Measurements from ENCODE around the gene ARL4A. TPM values are rescaled to one million over a fixed set of nuclear protein-coding genes. Genes with fewer than 3 reads are reported as not detected.
"Not testable (repeated sequence)": the region's sequence is repeated elsewhere in the genome, so short reads cannot be mapped to it uniquely, and the experiment has no call there.

Gene ARL4A
- total and polyA plus RNA-seq, 2 donors (not counting 3 experiments of a cell fraction or from before 2014, with no cell fraction given): 34.1 to 43.2 TPM

DNA sequence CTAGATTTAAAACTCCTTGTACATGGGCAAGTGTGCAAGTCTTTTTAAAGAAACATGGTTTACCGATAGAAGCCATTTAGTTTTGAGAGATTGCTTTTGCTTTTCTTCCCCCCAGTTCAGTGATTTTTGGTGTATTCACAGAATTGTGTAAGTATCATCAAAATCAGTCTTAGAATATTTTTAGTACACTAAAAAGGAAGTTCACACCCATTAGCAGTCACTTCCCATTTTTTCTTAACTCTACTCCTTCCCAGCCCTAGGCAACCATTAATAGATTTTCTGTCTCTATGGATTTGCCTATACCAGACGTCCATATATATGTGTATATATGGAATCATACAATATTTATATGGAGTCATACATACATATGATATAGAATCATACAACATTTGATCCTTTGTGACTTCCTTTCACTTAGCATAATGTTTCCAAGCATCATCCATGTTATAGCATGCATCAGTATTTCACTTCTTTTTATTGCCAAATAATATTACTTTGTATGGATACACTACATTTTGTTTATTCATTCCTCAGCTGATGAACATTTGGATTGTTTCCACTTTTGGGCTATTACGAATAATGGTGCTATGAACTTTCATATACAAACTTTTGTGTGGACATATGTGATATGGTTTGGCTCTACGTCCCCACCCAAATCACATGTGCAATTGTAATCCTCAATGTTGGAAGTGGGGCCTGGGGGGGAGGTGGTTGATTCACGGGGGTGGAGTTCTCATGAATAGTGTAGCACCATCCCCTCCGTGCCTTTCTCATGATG is 16.5 kb upstream of the ARL4A start:
- H3K4me3 ChIP-seq (replicated peaks in 1 of 3; ENCODE audit: insufficient read depth in 1 of 3, low read depth in 1 of 3, low read length in 3 of 3): no peak overlapping the region
- TF ChIP-seq GATA2 (IDR thresholded peaks at IDR 0.05; ENCODE audit: insufficient read depth, insufficient read length, low read depth, low read length) (no peak), EZH2 (IDR thresholded peaks at IDR 0.05; ENCODE audit: borderline replicate concordance, low read depth, low read length, severe bottlenecking) (no peak), MYC (IDR thresholded peaks at IDR 0.05; ENCODE audit: low read depth, low read length) (no peak), FOS (IDR thresholded peaks at IDR 0.05; ENCODE audit: borderline replicate concordance, insufficient read depth, low read length) (no peak), POLR2A (IDR thresholded peaks at IDR 0.05; ENCODE audit: low read depth, low read length) (no peak), MAX (IDR thresholded peaks at IDR 0.05; ENCODE audit: insufficient read depth, insufficient read length) (no peak), JUN (IDR thresholded peaks at IDR 0.05; ENCODE audit: borderline replicate concordance, insufficient read depth, insufficient read length, low read depth) (no peak)
- no peaks in the 10 kb centered on the region for H3K9me3 ChIP-seq (replicated peaks; ENCODE audit: control insufficient read depth, insufficient read depth, low read length)
- ChIA-PET POLR2A (no interaction called here), CTCF (interaction anchor here (1.1 to 1.3 kb wide), 2 partner anchors 32 to 95 kb away, joined by 3 read pairs; no protein-coding TSS in a partner anchor)
- BruUV-seq (replicated peaks): no TSS peak
- no peaks in the 10 kb centered on the region for H3K36me3 ChIP-seq (ENCODE audit: control insufficient read depth in 2 of 2, extremely low read depth in 1 of 2, insufficient read depth in 2 of 2, low read length in 2 of 2)
- H3K9ac ChIP-seq (replicated peaks; ENCODE audit: extremely low read depth, insufficient read depth, low read length): no peak overlapping the region
- peaks cover 0 to 1% of the 10 kb centered on the region in 2 experiments for H3K27me3 ChIP-seq (ENCODE audit: control insufficient read depth in 2 of 2, insufficient read depth in 2 of 2, low read length in 2 of 2)
- no peaks in the 10 kb centered on the region for H3K79me2 ChIP-seq (ENCODE audit: control insufficient read depth, insufficient read depth, low read length)
- H3K27ac ChIP-seq (ENCODE audit: insufficient read depth, low read depth, low read length): no peak overlapping the region
- no peak overlapping the region for H2AFZ ChIP-seq (ENCODE audit: low read depth, low read length)
- dilution Hi-C loops (cut with MboI; ENCODE audit: extremely low pct_ligation_motif_present, low sequenced_read_pairs): no loop called here
- H3K4me1 ChIP-seq (ENCODE audit: control insufficient read depth, extremely low read depth, insufficient read depth, low read length): no peaks in the 10 kb centered on the region
- no peak for DNase-seq (ENCODE audit: low read depth, low spot score)
- H3K9me1 ChIP-seq (replicated peaks; ENCODE audit: control insufficient read depth, extremely low read depth, insufficient read depth, low read length): no peaks in the 10 kb centered on the region
- FAIRE-seq: no peak
- no peak overlapping the region for H3K4me2 ChIP-seq (ENCODE audit: insufficient read depth, low read length)
- intact Hi-C loops (cut with micrococcal nuclease): no loop called here
- H4K20me1 ChIP-seq (replicated peaks; ENCODE audit: control insufficient read depth, extremely low read depth, insufficient read depth, low read length): no peaks in the 10 kb centered on the region

GRCh38 chr7:12673436-12673835 is 14.0 kb upstream of the ARL4A start:
- POLR2A ChIA-PET: interaction anchor here (0.6 kb wide), 1 partner anchor 603 kb away, joined by 4 read pairs; no protein-coding TSS in a partner anchor
- H3K36me3 ChIP-seq (ENCODE audit: control insufficient read depth in 2 of 2, extremely low read depth in 1 of 2, insufficient read depth in 2 of 2, low read length in 2 of 2); H3K9ac ChIP-seq (replicated peaks; ENCODE audit: extremely low read depth, insufficient read depth, low read length); H3K27ac ChIP-seq (ENCODE audit: insufficient read depth, low read depth, low read length); intact Hi-C loops (cut with micrococcal nuclease); H3K4me2 ChIP-seq (ENCODE audit: insufficient read depth, low read length); H2AFZ ChIP-seq (ENCODE audit: low read depth, low read length); H3K27me3 ChIP-seq (ENCODE audit: control insufficient read depth in 2 of 2, insufficient read depth in 2 of 2, low read length in 2 of 2); H3K4me1 ChIP-seq (ENCODE audit: control insufficient read depth, extremely low read depth, insufficient read depth, low read length); dilution Hi-C loops (cut with MboI; ENCODE audit: extremely low pct_ligation_motif_present, low sequenced_read_pairs); H3K9me3 ChIP-seq (replicated peaks; ENCODE audit: control insufficient read depth, insufficient read depth, low read length); FAIRE-seq; H4K20me1 ChIP-seq (replicated peaks; ENCODE audit: control insufficient read depth, extremely low read depth, insufficient read depth, low read length); H3K9me1 ChIP-seq (replicated peaks; ENCODE audit: control insufficient read depth, extremely low read depth, insufficient read depth, low read length); BruUV-seq (replicated peaks); H3K79me2 ChIP-seq (ENCODE audit: control insufficient read depth, insufficient read depth, low read length); DNase-seq (ENCODE audit: low read depth, low spot score); H3K4me3 ChIP-seq (replicated peaks in 1 of 3; ENCODE audit: insufficient read depth in 1 of 3, low read depth in 1 of 3, low read length in 3 of 3): not testable (repeated sequence)
- CTCF ChIA-PET: interaction anchor here (0.7 to 3.4 kb wide), 3 partner anchors 13 to 149 kb away, joined by 3 to 13 read pairs (median 3); no protein-coding TSS in a partner anchor
